H9 (cell line): Measurements from ENCODE around the gene FEM1B. TPM values are rescaled to one million over a fixed set of nuclear protein-coding genes. Genes with fewer than 3 reads are reported as not detected.

ENCODE experiments used
- DNase-seq: peaks from one replicate; pipeline ENCODE4 v3.0.0-alpha.2; 2017
- H2AFZ ChIP-seq: one replicate; pipeline ENCODE4 v1.6.1; 2013; ENCODE audit warnings: mild to moderate bottlenecking, low read length, control low read depth, moderate library complexity
- H2AK5ac ChIP-seq: 2 replicates; pipeline ENCODE4 v1.6.1; 2013; ENCODE audit warnings: low read length, control low read depth, mixed read lengths; ENCODE audit not compliant: insufficient read length
- H2BK120ac ChIP-seq: one replicate; pipeline ENCODE4 v1.6.1; 2013; ENCODE audit warnings: low read depth, mild to moderate bottlenecking, low read length, control low read depth, inconsistent platforms; ENCODE audit not compliant: poor library complexity, severe bottlenecking
- H2BK12ac ChIP-seq: 2 replicates; pipeline ENCODE4 v1.6.1; 2013; ENCODE audit warnings: low read length, control low read depth, mixed read lengths, low read depth; ENCODE audit not compliant: insufficient read length
- H2BK15ac ChIP-seq: 2 replicates; pipeline ENCODE4 v1.6.1; 2013; ENCODE audit warnings: low read depth, low read length, control low read depth
- H2BK20ac ChIP-seq: one replicate; pipeline ENCODE4 v1.6.1; 2013; ENCODE audit warnings: low read depth, mild to moderate bottlenecking, low read length, control low read depth, inconsistent platforms; ENCODE audit not compliant: poor library complexity, severe bottlenecking
- H2BK5ac ChIP-seq: 2 replicates; pipeline ENCODE4 v1.6.1; 2013; ENCODE audit warnings: low read length, control low read depth, mixed read lengths; ENCODE audit not compliant: insufficient read length
- H3K14ac ChIP-seq: 2 replicates; pipeline ENCODE4 v1.6.1; 2013; ENCODE audit warnings: low read length, control low read depth; ENCODE audit not compliant: insufficient read depth
- H3K18ac ChIP-seq: 2 replicates; pipeline ENCODE4 v1.6.1; 2013; ENCODE audit warnings: low read depth, mild to moderate bottlenecking, mixed read lengths, low read length, control low read depth; ENCODE audit not compliant: insufficient read length
- H3K23ac ChIP-seq: 2 replicates; pipeline ENCODE4 v1.6.1; 2013; ENCODE audit warnings: low read length, control low read depth, mixed read lengths, low read depth; ENCODE audit not compliant: insufficient read length
- H3K23me2 ChIP-seq: 2 replicates; pipeline ENCODE4 v1.6.1; 2013; ENCODE audit warnings: low read depth, mild to moderate bottlenecking, mixed read lengths, low read length, control low read depth; ENCODE audit not compliant: insufficient read length, poor library complexity, severe bottlenecking
- H3K27ac ChIP-seq: 2 replicates; pipeline ENCODE4 v1.5.1; 2013; ENCODE audit warnings: low read length, control low read depth, mixed read lengths, low read depth; ENCODE audit not compliant: insufficient read length
- H3K27me3 ChIP-seq: 2 replicates; pipeline ENCODE4 v1.6.1; 2013; ENCODE audit warnings: low read length, control low read depth, inconsistent platforms; ENCODE audit not compliant: insufficient read depth
- H3K4ac ChIP-seq: 2 replicates; pipeline ENCODE4 v1.6.1; 2013; ENCODE audit warnings: low read depth, mild to moderate bottlenecking, control low read depth, inconsistent platforms, low read length, moderate library complexity
- H3K4me1 ChIP-seq: 2 replicates; pipeline ENCODE4 v1.6.1; 2013; ENCODE audit warnings: low read length, control low read depth, inconsistent platforms; ENCODE audit not compliant: insufficient read depth
- H3K4me2 ChIP-seq: 2 replicates; pipeline ENCODE4 v1.6.1; 2013; ENCODE audit warnings: low read length, control low read depth, mixed read lengths; ENCODE audit not compliant: insufficient read length, insufficient read depth
- H3K56ac ChIP-seq: 2 replicates; pipeline ENCODE4 v1.6.1; 2013; ENCODE audit warnings: low read depth, mild to moderate bottlenecking, mixed read lengths, low read length, control low read depth; ENCODE audit not compliant: insufficient read length
- H3K79me1 ChIP-seq: 2 replicates; pipeline ENCODE4 v1.6.1; 2013; ENCODE audit warnings: low read depth, mild to moderate bottlenecking, moderate library complexity, low read length, control low read depth, inconsistent platforms; ENCODE audit not compliant: insufficient read depth, poor library complexity, severe bottlenecking
- H3K79me2 ChIP-seq: 2 replicates; pipeline ENCODE4 v1.6.1; 2013; ENCODE audit warnings: low read length, control low read depth, inconsistent platforms; ENCODE audit not compliant: insufficient read depth
- H3K9ac ChIP-seq: 2 replicates; pipeline ENCODE4 v1.6.1; 2013; ENCODE audit warnings: low read length, control low read depth, mixed read lengths; ENCODE audit not compliant: insufficient read length; ENCODE audit errors: extremely low read depth
- H3K9me3 ChIP-seq: one replicate; pipeline ENCODE4 v1.6.1; 2013; ENCODE audit warnings: low read depth, low read length, inconsistent platforms; ENCODE audit not compliant: control insufficient read depth
- H3T11ph ChIP-seq: one replicate; pipeline ENCODE4 v1.6.1; 2013; ENCODE audit warnings: mild to moderate bottlenecking, low read length, control low read depth, inconsistent platforms
- H4K20me1 ChIP-seq: one replicate; pipeline ENCODE4 v1.6.1; 2013; ENCODE audit not compliant: control insufficient read depth, insufficient read length, insufficient read depth
- H4K5ac ChIP-seq: 2 replicates; pipeline ENCODE4 v1.6.1; 2013; ENCODE audit warnings: low read depth, mild to moderate bottlenecking, mixed read lengths, low read length, control low read depth; ENCODE audit not compliant: insufficient read length
- H4K8ac ChIP-seq: replicated peaks from 2 replicates; pipeline ENCODE4 v1.6.1; 2013; ENCODE audit warnings: low read length, control low read depth, mixed read lengths, low read depth; ENCODE audit not compliant: insufficient read length
- H4K91ac ChIP-seq: 2 replicates; pipeline ENCODE4 v1.6.1; 2013; ENCODE audit warnings: low read depth, mild to moderate bottlenecking, moderate library complexity, mixed read lengths, low read length, control low read depth; ENCODE audit not compliant: insufficient read length
- H3K27ac Mint-ChIP-seq, 3 experiments: 2 replicates in 2 of 3; 3 replicates in 1 of 3; pipeline ENCODE4 v1.8.0; 2020 to 2021; ENCODE audit warnings: mixed read lengths in 3 of 3, mild to moderate bottlenecking in 1 of 3, moderate library complexity in 1 of 3
- H3K27me3 Mint-ChIP-seq: 2 replicates; pipeline ENCODE4 v1.8.0; 2021; ENCODE audit warnings: low read depth, mild to moderate bottlenecking, moderate library complexity, mixed read lengths
- H3K36me3 Mint-ChIP-seq, 3 experiments: 2 replicates in 2 of 3; 3 replicates in 1 of 3; pipeline ENCODE4 v1.8.0; 2020 to 2021; ENCODE audit warnings: low read depth in 3 of 3, mixed read lengths in 3 of 3; ENCODE audit not compliant: insufficient read depth in 1 of 3
- H3K4me1 Mint-ChIP-seq, 2 experiments: 2 replicates each; pipeline ENCODE4 v1.8.0; 2020; ENCODE audit warnings: mixed read lengths in 2 of 2
- H3K4me3 Mint-ChIP-seq, 2 experiments: 2 replicates in 1 of 2; 3 replicates in 1 of 2; pipeline ENCODE4 v1.8.0; 2020 to 2021; ENCODE audit warnings: mild to moderate bottlenecking in 2 of 2, mixed read lengths in 2 of 2, moderate library complexity in 1 of 2
- H3K9me3 Mint-ChIP-seq, 2 experiments: 2 replicates in 1 of 2; 3 replicates in 1 of 2; pipeline ENCODE4 v1.8.0; 2020; ENCODE audit warnings: mild to moderate bottlenecking in 2 of 2, mixed read lengths in 2 of 2, moderate library complexity in 1 of 2
- CTCF ChIP-seq: fragments of 200-600 bp; sonication (generic); conservative IDR thresholded peaks from 3 replicates; pipeline ENCODE4 v1.8.0; 2021; ENCODE audit warnings: antibody characterized with exemption, mild to moderate bottlenecking
- total RNA-seq: library from RNA; stranded (reverse); gene quantifications from 2 replicates; pipeline ENCODE4 v1.2.1, GENCODE V29; 2021

Gene FEM1B
- total RNA-seq, 1 experiment from 2014 or later: 77.9 TPM

GRCh38 chr15:68292157-68292781, 14.7 kb downstream of the FEM1B start:
- H3K36me3 Mint-ChIP-seq: peaks cover 15 to 47% (median 31%) of the 10 kb centered on the region in 3 experiments; a peak in 6 of 7 replicates

More at GRCh38 chr15:68292157-68292781, 14.7 kb downstream of the FEM1B start:
- H3K4me3 Mint-ChIP-seq: no peak overlapping the region
- Histone ChIP-seq H3K23ac (no peak overlapping the region), H3K27me3 (no peaks in the 10 kb centered on the region), H4K20me1 (no peaks in the 10 kb centered on the region), H4K8ac (no peak overlapping the region), H3K4me2 (no peak overlapping the region), H2BK15ac (no peak overlapping the region), H3K27ac (no peak overlapping the region), H2BK12ac (no peak overlapping the region), H3K79me2 (peaks cover 11% of the 10 kb centered on the region; the same call in 1 of the 2 replicates), H3K4me1 (no peaks in the 10 kb centered on the region), H3K23me2 (no peaks in the 10 kb centered on the region), H3K18ac (no peak overlapping the region), H4K5ac (no peak overlapping the region), H4K91ac (no peak overlapping the region), H2BK120ac (no peak overlapping the region), H3T11ph (no peak overlapping the region), H3K4ac (no peak overlapping the region), H2BK20ac (no peak overlapping the region), H3K9me3 (no peaks in the 10 kb centered on the region), H3K9ac (no peak overlapping the region), H3K56ac (no peak overlapping the region), H2AK5ac (no peak overlapping the region), H2BK5ac (no peak overlapping the region), H3K14ac (no peak overlapping the region), H3K79me1 (no peaks in the 10 kb centered on the region), H2AFZ (no peak overlapping the region)
- DNase-seq: no peak
- H3K27ac Mint-ChIP-seq: no peak overlapping the region
- H3K27me3 Mint-ChIP-seq: no peaks in the 10 kb centered on the region
- peaks cover 46 to 52% of the 10 kb centered on the region in 2 experiments for H3K4me1 Mint-ChIP-seq
- H3K9me3 Mint-ChIP-seq: no peaks in the 10 kb centered on the region
- TF ChIP-seq CTCF: no peak
